ENCODE data around the gene ATXN7. TPM values are rescaled to one million over a fixed set of nuclear protein-coding genes. Genes with fewer than 3 reads are reported as not detected.

Gene ATXN7
- total and polyA plus RNA-seq, 8 donors, result 7.3 to 40.4 (median 25.2) TPM

- no peak overlapping the region for H3K27ac ChIP-seq
- no peaks in the 10 kb centered on the region for H3K4me1 ChIP-seq
- no peaks in the 10 kb centered on the region for H3K27me3 ChIP-seq
- no peak for TF ChIP-seq CTCF (IDR thresholded peaks at IDR 0.05)
- intact Hi-C loops (cut with DNase I), result no loop called here
- WGBS, 2 donors, result 69 to 71% methylated on average over 3 of the region's 3 CpGs
- H3K9me3 ChIP-seq, result no peaks in the 10 kb centered on the region
- no peak overlapping the region for H3K4me3 ChIP-seq
- FAIRE-seq (no peak), DNase-seq (no peak), ATAC-seq (no peak)
- H3K36me3 ChIP-seq, result no peaks in the 10 kb centered on the region
Observed at GRCh38 chr3:64046592-64046991, 182.9 kb downstream of the ATXN7 start.

- DNase-seq, result no peak
- Histone ChIP-seq H3K4me3 (no peak overlapping the region), H3K4me1 (no peaks in the 10 kb centered on the region), H3K9me3 (no peaks in the 10 kb centered on the region), H3K27ac (no peak overlapping the region), H3K36me3 (no peaks in the 10 kb centered on the region), H3K27me3 (no peaks in the 10 kb centered on the region)
- intact Hi-C loops (cut with DNase I), result no loop called here
- no peak for ATAC-seq
- 30 to 32% methylated on average over 6 of the region's 6 CpGs for WGBS, 2 donors
- no peak for FAIRE-seq
- TF ChIP-seq CTCF (IDR thresholded peaks at IDR 0.05), result no peak
Observed at GRCh38 chr3:64046996-64047594, 183.4 kb downstream of the ATXN7 start.

GRCh38 chr3:64047787-64048186 lies 184.1 kb downstream of the ATXN7 start:
- intact Hi-C loops (cut with DNase I), result no loop called here
- Histone ChIP-seq H3K4me3 (no peak overlapping the region), H3K27me3 (no peaks in the 10 kb centered on the region), H3K36me3 (no peaks in the 10 kb centered on the region), H3K27ac (no peak overlapping the region), H3K4me1 (no peaks in the 10 kb centered on the region), H3K9me3 (no peaks in the 10 kb centered on the region)
- ATAC-seq (no peak), DNase-seq (no peak), FAIRE-seq (no peak)
- no peak for TF ChIP-seq CTCF (IDR thresholded peaks at IDR 0.05)
- WGBS, 2 donors, result 82 to 87% methylated on average over 7 of the region's 7 CpGs

GRCh38 chr3:64048631-64049061 lies 185.0 kb downstream of the ATXN7 start:
- H3K27ac ChIP-seq, result no peak overlapping the region
- H3K27me3 ChIP-seq, result no peaks in the 10 kb centered on the region
- ATAC-seq (no peak), DNase-seq (no peak), FAIRE-seq (no peak)
- intact Hi-C loops (cut with DNase I), result no loop called here
- no peaks in the 10 kb centered on the region for H3K9me3 ChIP-seq
- H3K36me3 ChIP-seq, result no peaks in the 10 kb centered on the region
- no peaks in the 10 kb centered on the region for H3K4me1 ChIP-seq
- 48 to 50% methylated on average over 3 of the region's 3 CpGs for WGBS, 2 donors
- no peak for TF ChIP-seq CTCF (IDR thresholded peaks at IDR 0.05)
- H3K4me3 ChIP-seq, result no peak overlapping the region

GRCh38 chr3:64049136-64049535 lies 185.5 kb downstream of the ATXN7 start:
- no peak overlapping the region for H3K27ac ChIP-seq
- WGBS, 2 donors, result 65 to 78% methylated on average over 3 of the region's 3 CpGs
- no peaks in the 10 kb centered on the region for H3K27me3 ChIP-seq
- ATAC-seq (no peak), DNase-seq (no peak), FAIRE-seq (no peak)
- no peaks in the 10 kb centered on the region for H3K9me3 ChIP-seq
- no peak for TF ChIP-seq CTCF (IDR thresholded peaks at IDR 0.05)
- no peaks in the 10 kb centered on the region for H3K4me1 ChIP-seq
- H3K4me3 ChIP-seq, result no peak overlapping the region
- intact Hi-C loops (cut with DNase I), result no loop called here
- no peaks in the 10 kb centered on the region for H3K36me3 ChIP-seq
